Activated CD4-positive, CD25-positive, alpha-beta regulatory T cell (primary cell): ENCODE data around the gene SYT1.

Experiments used
- DNase-seq, 4 experiments: peaks; one replicate each; lab custom pipeline; 2025; lab: John Stamatoyannopoulos, UW

SYT1 gene

GRCh38 chr12:79356216-79356615, 491.6 kb downstream of the SYT1 start:
- DNase-seq, result no peak

GRCh38 chr12:79357048-79357447, 492.5 kb downstream of the SYT1 start:
- no peak for DNase-seq

DNA sequence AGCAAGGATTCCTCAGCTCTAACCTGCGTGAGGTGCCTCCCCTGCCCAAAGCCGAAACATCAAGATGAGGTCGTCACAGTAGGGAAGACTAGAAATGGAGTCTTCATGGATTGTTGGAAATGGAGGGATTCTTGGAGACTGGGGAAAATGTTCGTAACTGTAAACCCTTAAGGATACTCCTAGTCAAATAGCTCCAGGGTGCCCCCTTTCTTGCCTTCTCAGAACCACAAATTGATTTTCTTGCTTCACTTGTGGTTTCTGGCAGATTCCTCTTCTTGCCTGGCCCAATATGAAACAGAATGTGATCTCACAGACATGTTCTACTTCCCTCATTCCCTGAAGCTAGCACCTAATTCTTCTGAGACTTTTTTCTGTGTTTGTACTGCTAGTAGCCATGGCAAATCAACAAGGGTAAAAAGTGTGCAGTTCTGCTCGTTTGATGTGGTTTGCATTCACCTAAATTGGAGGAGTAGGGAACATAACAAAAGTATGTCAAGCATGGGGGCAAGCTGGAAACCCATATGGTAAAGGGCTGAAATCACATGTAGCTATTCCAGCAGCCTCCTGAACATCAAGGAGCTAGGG, 494.2 kb downstream of the SYT1 start:
- no peak for DNase-seq

- no peak for DNase-seq
These were observed 495.7 kb downstream of the SYT1 start for GRCh38 chr12:79360286-79360685.

DNA sequence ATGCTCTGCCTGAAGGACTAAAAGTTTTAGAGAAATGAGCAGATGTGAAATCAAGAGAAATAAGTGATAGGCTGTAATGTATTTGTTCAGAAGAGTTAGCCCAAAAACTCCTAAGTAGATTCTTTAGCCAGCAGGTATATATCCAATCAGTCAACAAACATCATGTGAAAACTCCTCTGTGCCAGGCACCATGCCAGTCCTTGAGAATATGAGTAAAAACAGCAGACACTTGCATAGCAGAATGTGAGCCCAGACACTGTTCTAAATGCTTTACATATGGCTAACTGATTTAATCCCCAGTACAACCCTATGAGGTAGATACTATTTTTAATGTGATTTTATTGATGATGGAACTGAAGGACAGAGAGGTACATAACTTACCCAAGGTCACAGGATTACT, 496.4 kb downstream of the SYT1 start:
- DNase-seq, result no peak

DNA sequence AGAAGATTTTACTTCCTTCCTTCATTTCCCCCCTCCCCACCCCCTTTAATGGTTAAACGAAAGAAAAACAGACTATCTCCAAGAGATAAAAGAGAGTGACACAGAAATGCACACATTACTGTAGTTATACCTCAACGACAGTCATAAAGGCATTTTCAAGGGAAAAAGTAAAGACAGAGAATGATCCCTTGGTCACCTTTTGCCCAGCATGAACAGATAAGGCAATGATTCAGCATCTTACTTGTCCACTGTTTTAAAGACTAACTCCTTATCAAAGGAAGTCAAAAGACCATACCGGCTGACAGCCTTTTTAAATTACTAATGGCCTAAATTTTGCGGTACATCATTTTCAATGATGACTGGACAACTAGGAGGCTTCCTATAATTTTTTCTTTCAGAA, 499.6 kb downstream of the SYT1 start:
- no peak for DNase-seq

DNA sequence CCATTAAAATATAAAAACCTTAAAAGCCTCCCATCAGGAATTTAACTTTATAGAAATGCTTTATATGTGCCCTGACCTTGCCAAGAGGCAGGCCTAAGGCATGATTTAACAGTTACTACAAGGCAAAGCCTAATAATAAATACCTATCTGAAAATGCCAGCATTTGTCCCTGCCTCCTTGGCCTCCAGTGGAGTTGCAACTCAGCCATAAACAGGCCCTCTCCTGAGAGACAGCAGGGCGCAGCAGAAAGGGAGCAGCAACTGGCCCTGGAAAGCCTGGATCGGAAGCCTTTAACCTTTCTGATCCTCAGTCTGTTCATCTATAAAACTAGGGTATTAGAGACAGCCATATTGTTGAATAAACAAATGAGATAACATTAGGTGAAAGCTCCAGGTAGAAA, 501.8 kb downstream of the SYT1 start:
- no peak for DNase-seq

GRCh38 chr12:79367032-79367589, 502.5 kb downstream of the SYT1 start:
- no peak for DNase-seq

DNA sequence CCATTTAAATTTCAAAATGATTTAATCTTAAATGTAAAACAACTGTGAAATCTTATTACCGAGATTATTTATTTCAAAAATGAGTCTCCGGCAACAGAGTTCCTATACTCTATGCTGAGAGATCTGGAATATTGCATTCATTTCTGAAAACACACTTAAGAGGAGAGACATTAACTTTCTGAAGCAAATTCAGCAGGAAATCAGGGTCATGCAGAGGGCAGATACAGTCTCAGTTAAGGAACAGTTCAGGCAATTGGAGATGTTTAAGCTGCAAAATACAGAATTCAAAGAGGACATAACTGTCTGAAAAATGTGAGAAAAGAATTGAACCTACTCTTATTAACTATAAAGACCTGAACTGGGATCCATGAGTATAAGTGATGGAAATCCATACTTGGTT, 505.4 kb downstream of the SYT1 start:
- no peak for DNase-seq

- DNase-seq, result no peak
These were observed 506.7 kb downstream of the SYT1 start for GRCh38 chr12:79371226-79371625.

GRCh38 chr12:79373896-79374499, 509.4 kb downstream of the SYT1 start:
- DNase-seq, result no peak

GRCh38 chr12:79374545-79374944, 510.0 kb downstream of the SYT1 start:
- DNase-seq, result no peak

GRCh38 chr12:79375050-79375449, 510.5 kb downstream of the SYT1 start:
- no peak for DNase-seq

GRCh38 chr12:79378496-79378895, 513.9 kb downstream of the SYT1 start:
- no peak for DNase-seq

GRCh38 chr12:79380402-79380801, 515.8 kb downstream of the SYT1 start:
- no peak for DNase-seq

DNA sequence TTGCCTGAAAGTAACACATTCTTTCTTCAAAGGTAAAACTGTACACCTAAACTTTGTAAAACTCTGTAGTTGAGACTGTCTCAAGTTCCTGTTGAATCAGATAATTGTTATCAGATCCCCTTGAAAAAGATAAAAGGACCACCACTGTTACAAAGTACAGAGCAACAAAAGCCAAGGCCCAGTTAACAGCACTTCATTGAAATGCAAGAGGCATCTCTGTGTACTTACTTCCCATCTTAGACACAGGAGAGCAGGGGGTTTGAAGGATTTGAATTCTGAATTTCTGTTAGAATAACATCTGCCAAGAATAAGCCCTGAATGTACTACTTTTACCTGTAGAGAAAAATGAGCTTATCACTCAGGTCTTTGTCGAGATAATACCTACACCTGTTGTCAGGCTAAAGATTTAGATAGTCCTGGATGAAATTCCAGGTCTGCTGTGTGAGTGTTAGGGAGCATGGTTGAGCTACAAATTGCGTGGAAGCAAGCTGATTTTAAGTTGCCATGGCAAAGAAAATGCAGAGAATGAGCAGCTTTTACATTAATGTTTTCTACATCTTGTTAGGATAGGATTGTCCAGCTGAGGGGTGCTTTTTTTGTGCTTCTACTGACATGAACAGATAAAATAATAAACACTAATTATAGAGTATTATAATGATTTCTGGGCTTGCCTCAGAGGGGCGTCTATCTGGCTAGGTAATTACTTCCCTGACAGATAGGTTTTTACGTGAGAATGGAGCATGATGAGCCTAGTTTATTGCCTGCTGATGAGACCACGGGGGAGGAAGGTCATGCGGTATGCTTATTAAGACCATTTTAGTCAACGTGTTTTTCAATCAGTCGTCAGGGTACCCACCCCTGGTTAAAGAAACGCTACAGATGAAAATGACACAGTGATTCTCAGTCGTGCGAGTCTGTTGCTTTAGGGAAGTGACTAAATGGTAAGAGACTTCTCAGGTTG, 517.0 kb downstream of the SYT1 start:
- no peak for DNase-seq

- DNase-seq, result no peak
These were observed 520.0 kb downstream of the SYT1 start for GRCh38 chr12:79384551-79384950.

DNA sequence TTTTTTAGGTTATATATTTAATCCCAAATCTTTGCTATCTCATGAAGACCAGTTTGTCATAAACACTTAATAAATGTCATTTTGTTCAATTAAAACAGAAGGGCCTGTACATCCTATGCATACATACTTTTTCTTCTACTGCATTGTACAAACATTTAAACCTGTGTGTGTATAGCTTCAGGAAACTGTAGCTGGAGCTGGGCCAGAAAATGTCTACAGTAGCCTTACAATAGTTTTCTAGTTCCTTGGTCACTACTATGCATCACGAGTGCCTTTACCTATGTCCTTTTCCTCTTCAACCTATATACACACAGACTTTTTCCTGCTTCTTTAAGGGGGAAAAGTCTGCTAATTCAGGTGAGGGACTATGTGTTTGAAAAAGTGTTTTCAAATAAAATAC, 523.4 kb downstream of the SYT1 start:
- no peak for DNase-seq

GRCh38 chr12:79393842-79394241, 529.3 kb downstream of the SYT1 start:
- DNase-seq, result no peak

GRCh38 chr12:79397609-79398008, 533.0 kb downstream of the SYT1 start:
- DNase-seq, result no peak

GRCh38 chr12:79400481-79400880, 535.9 kb downstream of the SYT1 start:
- DNase-seq, result no peak

- no peak for DNase-seq
These were observed 538.0 kb downstream of the SYT1 start for GRCh38 chr12:79402606-79403005.

DNA sequence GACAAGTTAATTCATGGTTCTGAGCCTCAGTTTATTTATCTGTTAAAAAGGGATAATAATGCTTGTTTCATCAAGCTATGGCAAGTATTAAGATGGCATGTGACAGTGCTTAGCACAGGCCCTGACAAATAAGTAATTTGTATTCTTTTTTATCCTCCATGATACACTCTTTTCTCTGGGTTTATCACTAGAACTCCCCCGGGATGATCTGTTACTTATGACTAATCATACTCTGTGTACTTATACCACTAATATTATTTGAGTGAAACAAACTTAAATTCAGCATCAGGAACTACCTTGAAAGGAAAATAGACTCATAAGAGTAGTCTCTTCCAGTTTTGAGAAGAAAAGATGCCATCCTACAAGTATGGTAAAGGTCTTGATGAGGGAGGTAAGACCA, 542.4 kb downstream of the SYT1 start:
- DNase-seq, result no peak
